ENCODE data around the gene SGMS1.

SGMS1 gene

DNA sequence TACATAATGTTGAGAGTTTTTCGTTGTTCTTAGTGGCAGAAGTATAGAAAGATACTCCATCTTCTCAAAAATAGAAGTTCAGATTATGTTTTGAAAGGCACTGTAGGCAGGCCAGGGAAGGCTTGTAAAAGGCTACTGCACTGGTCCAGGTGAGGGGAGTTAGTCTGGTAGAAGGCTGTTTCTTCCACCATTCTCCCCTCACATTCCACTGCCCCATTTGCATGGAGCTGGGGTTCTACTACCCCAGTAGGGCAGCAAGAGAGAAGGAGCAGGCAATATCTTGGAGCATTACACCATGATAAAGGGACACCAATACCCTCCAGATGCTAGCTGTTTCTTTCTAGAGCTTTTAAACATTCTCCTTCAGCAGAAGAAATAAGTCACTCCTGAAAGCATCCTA is 16.5 kb upstream of the SGMS1 start:
- no peak for DNase-seq
- in situ Hi-C loops (cut with MboI; ENCODE audit: low pct_unique_long_range_greater_than_20kb, low sequenced_read_pairs) = no loop called here

DNA sequence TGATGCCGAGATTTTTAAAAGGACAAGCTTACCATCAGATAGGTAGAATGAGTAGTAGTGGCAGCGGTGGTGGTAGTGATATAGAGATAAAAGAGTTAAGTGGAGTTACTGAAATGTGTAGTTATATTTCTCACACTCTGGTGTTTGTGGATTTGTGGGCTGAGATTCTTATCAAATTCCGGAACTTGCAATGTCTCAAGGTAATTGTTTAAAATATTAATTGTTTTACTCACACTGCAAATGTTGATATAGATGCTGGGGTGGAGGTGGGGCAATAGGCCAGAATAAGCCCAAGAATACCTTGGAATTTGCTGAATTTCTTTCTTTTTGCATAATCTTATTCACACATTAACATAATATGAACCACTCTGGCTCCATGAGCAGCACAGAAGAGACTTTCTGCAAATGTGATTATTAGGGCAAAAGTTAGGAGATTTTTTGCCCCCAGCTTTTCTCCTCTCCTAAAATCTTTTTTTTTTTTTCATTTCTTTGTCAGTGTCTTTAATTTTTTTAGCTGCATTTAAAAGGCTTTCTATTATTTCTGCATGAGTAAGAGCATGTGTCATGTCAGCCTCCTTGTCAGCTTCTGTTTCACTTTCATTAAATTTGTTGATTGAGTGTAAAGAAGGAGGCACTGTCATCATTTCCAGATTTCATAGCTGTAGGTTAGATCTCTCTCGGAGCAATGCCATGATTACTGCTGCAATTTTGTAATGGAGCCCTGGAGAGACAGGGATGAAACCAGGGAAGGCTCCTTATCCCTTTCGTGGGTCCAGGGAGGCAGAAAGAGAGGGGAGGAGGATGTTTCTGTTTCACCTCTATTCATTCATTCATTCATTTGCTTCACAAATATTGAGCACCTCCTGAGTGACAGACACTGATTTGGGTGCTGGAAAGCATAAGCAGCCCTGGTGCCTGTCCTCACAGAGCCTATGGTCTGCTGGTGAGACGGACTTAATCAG is 13.1 kb upstream of the SGMS1 start:
- no peak for DNase-seq
- in situ Hi-C loops (cut with MboI; ENCODE audit: low pct_unique_long_range_greater_than_20kb, low sequenced_read_pairs) = no loop called here

DNA sequence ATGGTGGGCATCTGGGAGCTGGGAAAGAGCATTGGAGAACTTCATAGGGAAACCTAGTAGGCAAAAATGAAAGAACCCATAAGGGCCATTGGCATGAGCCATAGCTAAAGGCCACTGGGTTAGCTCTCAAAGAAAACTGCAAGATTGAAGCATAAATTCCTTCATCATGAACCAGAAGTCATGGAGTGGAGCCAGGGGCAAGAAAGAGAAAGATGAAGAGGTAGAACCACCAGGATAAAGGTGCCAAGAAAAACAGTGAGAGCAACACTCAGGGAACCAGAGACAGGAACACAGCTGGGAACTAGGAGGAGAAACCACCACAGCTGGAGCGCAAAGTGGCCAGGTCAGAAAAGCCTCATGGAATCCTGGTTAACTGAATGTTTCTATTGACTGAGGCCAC is 11.5 kb upstream of the SGMS1 start:
- no peak for DNase-seq
- in situ Hi-C loops (cut with MboI; ENCODE audit: low pct_unique_long_range_greater_than_20kb, low sequenced_read_pairs) = no loop called here

GRCh38 chr10:50634479-50634878 is 10.7 kb upstream of the SGMS1 start:
- in situ Hi-C loops (cut with MboI; ENCODE audit: low pct_unique_long_range_greater_than_20kb, low sequenced_read_pairs) = no loop called here
- no peak for DNase-seq

DNA sequence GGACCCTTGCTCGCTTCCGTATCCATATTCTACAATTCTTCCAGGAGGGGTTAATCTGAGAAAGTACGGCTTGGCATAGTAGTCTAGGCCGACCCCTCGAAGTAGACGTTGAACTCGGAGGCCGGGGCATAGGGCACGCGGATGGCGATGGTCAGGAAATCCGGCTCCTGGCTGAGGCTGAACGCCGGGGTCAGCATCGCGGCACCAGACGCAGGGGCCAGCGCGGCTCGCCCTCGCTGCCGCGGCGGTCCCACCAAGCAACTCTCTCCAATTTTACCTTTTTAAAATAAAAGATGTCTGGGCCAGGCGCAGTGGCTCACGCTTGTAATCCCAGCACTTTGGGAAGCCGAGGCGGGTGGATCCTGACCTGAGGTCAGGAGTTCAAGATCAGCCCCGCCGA is 7.3 kb upstream of the SGMS1 start:
- in situ Hi-C loops (cut with MboI; ENCODE audit: low pct_unique_long_range_greater_than_20kb, low sequenced_read_pairs) = no loop called here
- DNase-seq = no peak

- in situ Hi-C loops (cut with MboI; ENCODE audit: low pct_unique_long_range_greater_than_20kb, low sequenced_read_pairs) = no loop called here
- DNase-seq = no peak
Observed at GRCh38 chr10:50629495-50630122, 5.9 kb upstream of the SGMS1 start.

GRCh38 chr10:50627896-50628295 is 4.1 kb upstream of the SGMS1 start:
- in situ Hi-C loops (cut with MboI; ENCODE audit: low pct_unique_long_range_greater_than_20kb, low sequenced_read_pairs) = no loop called here
- DNase-seq = no peak

- in situ Hi-C loops (cut with MboI; ENCODE audit: low pct_unique_long_range_greater_than_20kb, low sequenced_read_pairs) = no loop called here
- no peak for DNase-seq
Observed at GRCh38 chr10:50627443-50627842, 3.7 kb upstream of the SGMS1 start.

DNA sequence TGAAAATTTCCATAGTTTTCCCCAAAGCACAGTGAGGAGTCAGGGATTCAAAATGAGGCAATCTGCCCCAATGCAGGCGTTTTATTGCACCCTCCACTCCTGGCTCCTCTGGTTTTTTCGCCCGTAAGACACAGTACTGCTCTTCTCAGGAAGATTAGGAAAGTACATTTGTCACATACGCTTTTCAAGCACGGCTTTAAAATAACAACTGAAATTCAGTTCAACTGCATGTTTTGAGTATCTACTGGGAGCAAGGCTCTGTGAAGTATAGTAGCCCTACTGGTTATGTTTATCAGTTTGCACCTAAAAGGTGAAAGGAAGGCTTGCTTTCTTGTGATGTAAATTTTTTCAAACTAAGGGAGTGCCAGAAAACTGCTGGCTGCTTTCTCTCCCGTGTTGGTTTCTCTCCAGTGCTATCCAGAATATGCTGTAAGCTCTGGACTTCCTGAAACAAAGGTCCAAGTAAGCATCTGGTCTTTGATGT is 1.9 kb upstream of the SGMS1 start:
- in situ Hi-C loops (cut with MboI; ENCODE audit: low pct_unique_long_range_greater_than_20kb, low sequenced_read_pairs) = no loop called here
- DNase-seq = peak; percentile 33

DNA sequence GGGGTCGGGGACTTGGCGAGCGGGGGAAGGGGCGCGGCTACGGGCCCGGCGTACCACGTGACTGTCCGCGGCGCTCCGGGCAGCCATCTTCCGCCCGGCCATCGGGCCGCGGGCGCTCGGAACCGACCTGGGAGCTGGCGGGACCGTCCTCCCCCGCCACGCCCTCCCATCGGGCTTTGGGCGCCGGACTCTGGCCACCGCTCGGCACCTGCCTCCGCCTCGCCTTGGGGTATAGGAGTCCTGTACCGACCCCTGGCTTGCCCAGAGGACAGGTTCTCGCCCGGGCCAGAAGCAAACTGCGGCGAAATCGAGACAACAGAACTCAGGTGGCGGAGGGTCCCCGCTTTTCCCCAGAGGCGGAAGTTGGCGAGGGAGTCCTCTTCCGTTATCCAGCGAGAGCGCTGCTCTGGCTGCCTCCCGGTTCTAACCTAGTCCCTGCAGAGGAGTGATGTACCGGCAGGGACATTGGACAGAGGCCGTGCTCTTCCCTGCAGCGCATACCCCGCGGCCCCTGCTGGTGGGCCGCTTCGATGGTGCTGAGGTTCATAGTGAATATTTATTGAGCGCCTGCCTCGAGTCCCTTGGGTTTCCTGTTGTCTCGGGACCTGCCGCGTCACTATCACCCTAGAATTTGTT is 1.2 kb upstream of the SGMS1 start:
- peak; percentile 84 for DNase-seq

GRCh38 chr10:50624413-50624865 is 683 bp upstream of the SGMS1 start:
- DNase-seq = peak; percentile 93
- in situ Hi-C loops (cut with MboI; ENCODE audit: low pct_unique_long_range_greater_than_20kb, low sequenced_read_pairs) = no loop called here

More for the DNA sequence above, 1.2 kb upstream of the SGMS1 start:
- in situ Hi-C loops (cut with MboI; ENCODE audit: low pct_unique_long_range_greater_than_20kb, low sequenced_read_pairs) = no loop called here

- no peak for DNase-seq
- in situ Hi-C loops (cut with MboI; ENCODE audit: low pct_unique_long_range_greater_than_20kb, low sequenced_read_pairs) = no loop called here
Observed at GRCh38 chr10:50622706-50623662, 772 bp downstream of the SGMS1 start.

- DNase-seq = peak; percentile 78
- in situ Hi-C loops (cut with MboI; ENCODE audit: low pct_unique_long_range_greater_than_20kb, low sequenced_read_pairs) = no loop called here
Observed at GRCh38 chr10:50621968-50622705, 1.6 kb downstream of the SGMS1 start.

- in situ Hi-C loops (cut with MboI; ENCODE audit: low pct_unique_long_range_greater_than_20kb, low sequenced_read_pairs) = no loop called here
- no peak for DNase-seq
Observed at GRCh38 chr10:50620899-50621298, 2.9 kb downstream of the SGMS1 start.

DNA sequence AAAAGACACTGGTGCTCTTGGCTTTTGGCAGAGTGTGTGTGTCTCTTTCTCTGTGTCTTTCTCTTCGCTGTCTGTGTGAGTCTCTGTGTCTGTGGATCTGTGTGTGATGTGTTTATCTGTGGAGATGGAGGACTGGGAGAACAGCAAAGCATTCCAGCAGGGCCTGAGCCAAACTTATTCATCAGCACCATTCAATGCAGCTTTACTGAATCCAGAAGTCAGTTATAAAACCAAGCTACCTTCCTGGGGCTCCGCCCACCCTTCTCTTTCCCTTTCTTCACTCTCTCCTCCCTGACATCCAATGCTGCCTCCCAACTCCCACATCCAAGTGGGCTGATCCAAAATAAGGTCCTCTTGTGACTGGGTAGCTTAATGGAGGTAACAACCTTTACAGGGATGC is 3.9 kb downstream of the SGMS1 start:
- DNase-seq = no peak
- in situ Hi-C loops (cut with MboI; ENCODE audit: low pct_unique_long_range_greater_than_20kb, low sequenced_read_pairs) = no loop called here

DNA sequence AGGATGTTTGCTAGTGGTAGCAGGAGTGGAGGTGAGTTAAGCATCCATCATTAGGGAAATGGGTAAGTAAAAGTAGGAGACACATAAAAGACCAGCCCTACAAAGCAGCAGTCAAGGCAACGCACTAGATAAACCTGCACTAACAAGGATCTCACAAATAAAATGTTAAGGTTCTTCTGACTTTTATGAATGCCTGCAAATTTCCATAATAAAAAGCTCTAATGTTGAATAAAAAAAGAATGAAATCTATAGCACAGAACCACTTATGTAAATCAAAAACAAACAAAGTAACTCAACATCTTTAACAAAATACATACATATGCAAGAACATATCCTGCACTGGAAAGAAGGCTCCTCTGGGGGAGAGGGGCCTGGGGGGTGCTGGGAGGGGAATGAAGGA is 4.6 kb downstream of the SGMS1 start:
- no peak for DNase-seq
- in situ Hi-C loops (cut with MboI; ENCODE audit: low pct_unique_long_range_greater_than_20kb, low sequenced_read_pairs) = no loop called here

DNA sequence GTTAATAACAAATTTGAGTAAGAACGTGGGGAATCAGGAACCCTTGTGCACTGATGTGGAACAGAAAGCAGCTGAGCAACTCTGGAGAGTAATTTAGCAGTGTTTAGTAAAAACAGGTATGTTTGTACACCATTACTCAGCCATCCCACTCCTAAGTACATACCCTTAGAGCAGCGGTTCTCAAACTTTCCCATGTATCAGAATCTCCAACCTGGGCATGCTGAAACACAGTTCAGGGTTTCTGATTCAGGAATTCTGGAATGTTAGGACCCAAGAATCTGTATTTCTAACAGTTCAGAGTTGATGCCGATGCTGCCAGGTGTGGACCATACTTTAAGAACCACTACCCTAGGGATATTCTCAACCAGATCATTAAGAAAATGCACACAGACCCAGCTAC is 5.1 kb downstream of the SGMS1 start:
- in situ Hi-C loops (cut with MboI; ENCODE audit: low pct_unique_long_range_greater_than_20kb, low sequenced_read_pairs) = no loop called here
- DNase-seq = no peak

DNA sequence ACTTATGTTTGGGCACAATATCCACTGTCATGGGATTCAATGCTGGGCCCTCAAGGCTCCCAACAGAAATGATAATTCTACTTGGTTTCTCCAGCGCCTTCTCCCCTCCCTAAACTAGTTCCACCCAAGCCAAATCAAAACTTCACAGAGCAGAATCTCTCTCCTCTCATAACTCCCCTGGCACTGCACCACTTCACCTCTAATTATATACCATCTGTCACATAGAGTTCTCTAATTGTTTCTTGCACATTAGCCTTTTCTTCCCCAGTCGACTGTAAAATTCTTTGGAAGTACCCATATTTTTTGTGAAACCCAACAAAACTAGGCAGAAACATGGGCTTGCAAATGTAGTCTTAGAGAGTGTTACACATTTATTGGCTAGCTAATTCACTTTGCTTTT is 8.1 kb downstream of the SGMS1 start:
- DNase-seq = no peak
- in situ Hi-C loops (cut with MboI; ENCODE audit: low pct_unique_long_range_greater_than_20kb, low sequenced_read_pairs) = no loop called here
